Measurements from ENCODE around the gene CYP2E1. TPM values are rescaled to one million over a fixed set of nuclear protein-coding genes. Genes with fewer than 3 reads are reported as not detected.
"Not testable (repeated sequence)": the region's sequence is repeated elsewhere in the genome, so short reads cannot be mapped to it uniquely, and the experiment has no call there.

Gene CYP2E1
- total RNA-seq, 1 experiment from 2014 or later = 0.90 TPM

GRCh38 chr10:133516057-133516456, 11.1 kb upstream of the CYP2E1 start:
- no peak for DNase-seq
- no peaks in the 10 kb centered on the region for H3K27me3 ChIP-seq (ENCODE audit: control insufficient read depth, insufficient read depth, low read length)

GRCh38 chr10:133518517-133518916, 8.6 kb upstream of the CYP2E1 start:
- not testable (repeated sequence) for DNase-seq; H3K4me3 ChIP-seq (ENCODE audit: insufficient read depth, low read depth, low read length); H3K27me3 ChIP-seq (ENCODE audit: control insufficient read depth, insufficient read depth, low read length); H3K36me3 ChIP-seq (replicated peaks; ENCODE audit: control insufficient read depth, insufficient read depth, low read length)

More at GRCh38 chr10:133516057-133516456, 11.1 kb upstream of the CYP2E1 start:
- Histone ChIP-seq H3K36me3 (replicated peaks; ENCODE audit: control insufficient read depth, insufficient read depth, low read length) (no peaks in the 10 kb centered on the region), H3K4me3 (ENCODE audit: insufficient read depth, low read depth, low read length) (no peak overlapping the region)

GRCh38 chr10:133520193-133520738, 6.9 kb upstream of the CYP2E1 start:
- no peaks in the 10 kb centered on the region for H3K36me3 ChIP-seq (replicated peaks; ENCODE audit: control insufficient read depth, insufficient read depth, low read length)
- no peak overlapping the region for H3K4me3 ChIP-seq (ENCODE audit: insufficient read depth, low read depth, low read length)
- H3K27me3 ChIP-seq (ENCODE audit: control insufficient read depth, insufficient read depth, low read length) = no peaks in the 10 kb centered on the region
- DNase-seq = peak; percentile 84

GRCh38 chr10:133523631-133524203, 3.4 kb upstream of the CYP2E1 start:
- no peak for DNase-seq
- H3K36me3 ChIP-seq (replicated peaks; ENCODE audit: control insufficient read depth, insufficient read depth, low read length) = no peaks in the 10 kb centered on the region
- H3K27me3 ChIP-seq (ENCODE audit: control insufficient read depth, insufficient read depth, low read length) = no peaks in the 10 kb centered on the region
- H3K4me3 ChIP-seq (ENCODE audit: insufficient read depth, low read depth, low read length) = no peak overlapping the region

- Histone ChIP-seq H3K27me3 (ENCODE audit: control insufficient read depth, insufficient read depth, low read length) (no peaks in the 10 kb centered on the region), H3K4me3 (ENCODE audit: insufficient read depth, low read depth, low read length) (no peak overlapping the region), H3K36me3 (replicated peaks; ENCODE audit: control insufficient read depth, insufficient read depth, low read length) (no peaks in the 10 kb centered on the region)
- DNase-seq = no peak
Observed at GRCh38 chr10:133525444-133525843, 1.7 kb upstream of the CYP2E1 start.

- peak; percentile 41 for DNase-seq
- H3K4me3 ChIP-seq (ENCODE audit: insufficient read depth, low read depth, low read length) = no peak overlapping the region
- H3K36me3 ChIP-seq (replicated peaks; ENCODE audit: control insufficient read depth, insufficient read depth, low read length) = no peaks in the 10 kb centered on the region
- H3K27me3 ChIP-seq (ENCODE audit: control insufficient read depth, insufficient read depth, low read length) = no peaks in the 10 kb centered on the region
Observed at GRCh38 chr10:133527771-133528271, 658 bp downstream of the CYP2E1 start.

GRCh38 chr10:133528296-133528844, 1.2 kb downstream of the CYP2E1 start:
- H3K27me3 ChIP-seq (ENCODE audit: control insufficient read depth, insufficient read depth, low read length) = no peaks in the 10 kb centered on the region
- no peaks in the 10 kb centered on the region for H3K36me3 ChIP-seq (replicated peaks; ENCODE audit: control insufficient read depth, insufficient read depth, low read length)
- H3K4me3 ChIP-seq (ENCODE audit: insufficient read depth, low read depth, low read length) = no peak overlapping the region
- peak; percentile 43 for DNase-seq

- no peak overlapping the region for H3K4me3 ChIP-seq (ENCODE audit: insufficient read depth, low read depth, low read length)
- no peaks in the 10 kb centered on the region for H3K36me3 ChIP-seq (replicated peaks; ENCODE audit: control insufficient read depth, insufficient read depth, low read length)
- DNase-seq = peak; percentile 15
- no peaks in the 10 kb centered on the region for H3K27me3 ChIP-seq (ENCODE audit: control insufficient read depth, insufficient read depth, low read length)
Observed at GRCh38 chr10:133528845-133529575, 1.8 kb downstream of the CYP2E1 start.

- no peaks in the 10 kb centered on the region for H3K27me3 ChIP-seq (ENCODE audit: control insufficient read depth, insufficient read depth, low read length)
- no peaks in the 10 kb centered on the region for H3K36me3 ChIP-seq (replicated peaks; ENCODE audit: control insufficient read depth, insufficient read depth, low read length)
- H3K4me3 ChIP-seq (ENCODE audit: insufficient read depth, low read depth, low read length) = no peak overlapping the region
- no peak for DNase-seq
Observed at GRCh38 chr10:133529576-133529946, 2.4 kb downstream of the CYP2E1 start.

GRCh38 chr10:133530506-133530905, 3.3 kb downstream of the CYP2E1 start:
- no peak for DNase-seq
- Histone ChIP-seq H3K4me3 (ENCODE audit: insufficient read depth, low read depth, low read length) (no peak overlapping the region), H3K27me3 (ENCODE audit: control insufficient read depth, insufficient read depth, low read length) (no peaks in the 10 kb centered on the region), H3K36me3 (replicated peaks; ENCODE audit: control insufficient read depth, insufficient read depth, low read length) (no peaks in the 10 kb centered on the region)

- no peak overlapping the region for H3K4me3 ChIP-seq (ENCODE audit: insufficient read depth, low read depth, low read length)
- no peak for DNase-seq
- no peaks in the 10 kb centered on the region for H3K36me3 ChIP-seq (replicated peaks; ENCODE audit: control insufficient read depth, insufficient read depth, low read length)
- H3K27me3 ChIP-seq (ENCODE audit: control insufficient read depth, insufficient read depth, low read length) = no peaks in the 10 kb centered on the region
Observed at GRCh38 chr10:133532871-133533270, 5.7 kb downstream of the CYP2E1 start.

- no peak overlapping the region for H3K4me3 ChIP-seq (ENCODE audit: insufficient read depth, low read depth, low read length)
- H3K27me3 ChIP-seq (ENCODE audit: control insufficient read depth, insufficient read depth, low read length) = no peaks in the 10 kb centered on the region
- H3K36me3 ChIP-seq (replicated peaks; ENCODE audit: control insufficient read depth, insufficient read depth, low read length) = no peaks in the 10 kb centered on the region
- no peak for DNase-seq
Observed at GRCh38 chr10:133534417-133534816, 7.3 kb downstream of the CYP2E1 start.

GRCh38 chr10:133536198-133536597, 9.0 kb downstream of the CYP2E1 start:
- Histone ChIP-seq H3K4me3 (ENCODE audit: insufficient read depth, low read depth, low read length) (no peak overlapping the region), H3K27me3 (ENCODE audit: control insufficient read depth, insufficient read depth, low read length) (no peaks in the 10 kb centered on the region), H3K36me3 (replicated peaks; ENCODE audit: control insufficient read depth, insufficient read depth, low read length) (no peaks in the 10 kb centered on the region)
- DNase-seq = no peak

GRCh38 chr10:133537546-133538545, 10.7 kb downstream of the CYP2E1 start:
- H3K27me3 ChIP-seq (ENCODE audit: control insufficient read depth, insufficient read depth, low read length) = no peaks in the 10 kb centered on the region
- no peaks in the 10 kb centered on the region for H3K36me3 ChIP-seq (replicated peaks; ENCODE audit: control insufficient read depth, insufficient read depth, low read length)
- no peak overlapping the region for H3K4me3 ChIP-seq (ENCODE audit: insufficient read depth, low read depth, low read length)
- DNase-seq = no peak
